ENCODE measurements around the gene SPRYD7.
A peak's percentile ranks its signal among the peaks of the same experiment; 100 is the strongest.
"Not testable (repeated sequence)": the region's sequence is repeated elsewhere in the genome, so short reads cannot be mapped to it uniquely, and the experiment has no call there.

The SPRYD7 gene

GRCh38 chr13:49936075-49936967 is at the start of gene SPRYD7:
TSS of gene SPRYD7 (minus strand) at chr13:49936340. CDS start at chr13:49936235, 105 bp downstream.
- DNase-seq: peak; percentile 99

GRCh38 chr13:49985129-49985528 is 49.0 kb upstream of the SPRYD7 start:
- DNase-seq: no peak

GRCh38 chr13:49980266-49980665 is 44.1 kb upstream of the SPRYD7 start:
- peak; percentile 63 for DNase-seq

GRCh38 chr13:49977992-49978391 is 41.9 kb upstream of the SPRYD7 start:
- DNase-seq: no peak

GRCh38 chr13:49976314-49977258 is 40.4 kb upstream of the SPRYD7 start:
- DNase-seq: peak; percentile 92

- no peak for DNase-seq
Observed at GRCh38 chr13:49975826-49976225, 39.7 kb upstream of the SPRYD7 start.

GRCh38 chr13:49972709-49973108 is 36.6 kb upstream of the SPRYD7 start:
- no peak for DNase-seq

GRCh38 chr13:49967456-49967855 is 31.3 kb upstream of the SPRYD7 start:
- no peak for DNase-seq

- DNase-seq: no peak
Observed at GRCh38 chr13:49958321-49958720, 22.2 kb upstream of the SPRYD7 start.

- DNase-seq: no peak
Observed at GRCh38 chr13:49956131-49956530, 20.0 kb upstream of the SPRYD7 start.

GRCh38 chr13:49954674-49955455 is 18.7 kb upstream of the SPRYD7 start:
- no peak for DNase-seq

GRCh38 chr13:49953560-49953959 is 17.4 kb upstream of the SPRYD7 start:
- no peak for DNase-seq

GRCh38 chr13:49951754-49952535 is 15.8 kb upstream of the SPRYD7 start:
- no peak for DNase-seq

- not testable (repeated sequence) for DNase-seq
Observed at GRCh38 chr13:49948777-49949270, 12.7 kb upstream of the SPRYD7 start.

- no peak for DNase-seq
Observed at GRCh38 chr13:49939321-49939720, 3.2 kb upstream of the SPRYD7 start.

- no peak for DNase-seq
Observed at GRCh38 chr13:49938921-49939320, 2.8 kb upstream of the SPRYD7 start.

GRCh38 chr13:49938314-49938713 is 2.2 kb upstream of the SPRYD7 start:
- DNase-seq: no peak

- DNase-seq: peak; percentile 57
Observed at GRCh38 chr13:49936968-49937273, 781 bp upstream of the SPRYD7 start.

GRCh38 chr13:49935171-49936074 is 717 bp downstream of the SPRYD7 start:
- DNase-seq: peak; percentile 72

GRCh38 chr13:49933511-49933910 is 2.6 kb downstream of the SPRYD7 start:
- no peak for DNase-seq

- DNase-seq: no peak
Observed at GRCh38 chr13:49932868-49933267, 3.3 kb downstream of the SPRYD7 start.
